Heart left ventricle (tissue), 16 donors: ENCODE results near the gene GNG3. TPM values are rescaled to one million over a fixed set of nuclear protein-coding genes. Genes with fewer than 3 reads are reported as not detected.
"Not testable (repeated sequence)": the region's sequence is repeated elsewhere in the genome, so short reads cannot be mapped to it uniquely, and the experiment has no call there.

Experiments
- ATAC-seq, 4 donors: fragments of 200-7000 bp; cut with Tn5 transposase; one replicate each; pipeline ENCODE4 v1.9.1; 2020 to 2022; ENCODE audit warnings: moderate library complexity in 4 of 4, mild to moderate bottlenecking in 3 of 4, moderate number of reproducible peaks in 1 of 4
- DNase-seq, 5 donors: peaks; one replicate each; pipeline ENCODE4 v3.0.0-alpha.2; 2020
- H3K27ac ChIP-seq, 12 donors: fragments of 200-600 bp; sonication (generic) in 4 of 12; one replicate each; pipeline versions ENCODE4 v1.5.0 to v1.8.0; 2016 to 2022; ENCODE audit warnings: mild to moderate bottlenecking in 2 of 12
- H3K27me3 ChIP-seq, 9 donors: fragments of 200-600 bp; sonication (generic) in 2 of 9; one replicate each; pipeline versions ENCODE4 v1.5.1 to v1.8.0; 2016 to 2022; ENCODE audit warnings: mild to moderate bottlenecking in 3 of 9
- H3K36me3 ChIP-seq, 9 donors: fragments of 200-600 bp; sonication (generic) in 2 of 9; one replicate each; pipeline versions ENCODE4 v1.5.0 to v1.8.0; 2018 to 2022; ENCODE audit warnings: mild to moderate bottlenecking in 2 of 9
- H3K4me1 ChIP-seq, 12 donors: fragments of 200-600 bp; sonication (generic) in 4 of 12; one replicate each; pipeline versions ENCODE4 v1.5.0 to v1.8.0; 2016 to 2022; ENCODE audit warnings: mild to moderate bottlenecking in 3 of 12
- H3K4me3 ChIP-seq, 12 donors: fragments of 200-600 bp; sonication (generic) in 4 of 12; one replicate each; pipeline versions ENCODE4 v1.5.0 to v1.8.0; 2017 to 2022; ENCODE audit warnings: mild to moderate bottlenecking in 9 of 12, moderate library complexity in 4 of 12
- H3K9me3 ChIP-seq, 12 donors: fragments of 200-600 bp; sonication (generic) in 4 of 12; one replicate each; pipeline versions ENCODE4 v1.5.0 to v1.8.0; 2016 to 2022; ENCODE audit warnings: mild to moderate bottlenecking in 1 of 12
- CTCF ChIP-seq, 12 donors: fragments of 200-600 bp; sonication (generic) in 4 of 12; IDR thresholded peaks; one replicate each; pipeline versions ENCODE4 v1.5.0 to v1.8.0; 2018 to 2022; ENCODE audit warnings: antibody characterized with exemption in 12 of 12, mild to moderate bottlenecking in 5 of 12
- POLR2A ChIP-seq, 2 donors: fragments of 450-650 bp; IDR thresholded peaks; one replicate each; pipeline ENCODE4 v1.6.1; 2017; ENCODE audit warnings: antibody characterized with exemption in 2 of 2, mild to moderate bottlenecking in 2 of 2, moderate library complexity in 2 of 2
- WGBS, 4 donors: extraction: QIAGEN DNeasy Blood & Tissue Kit in 2 of 4; methylation state at CpG; one replicate each; pipeline versions ENCODE4 v1.1.5 to v1.1.7; 2013 to 2018; 5-methylcytosine and 5-hydroxymethylcytosine counted together
- intact Hi-C, 10 donors: fragments of 100-400 bp; cut with DNase I; formaldehyde crosslinking; loops; one replicate each; pipeline versions ENCODE4 v1.11.1 to v1.14.2; 2022
- polyA plus RNA-seq, 2 donors: library from polyadenylated mRNA; stranded (reverse); fragments of 200-250 nt; gene quantifications; one replicate each; pipeline ENCODE4 v1.2.3, GENCODE V29; 2013
- total RNA-seq, 9 donors: library from RNA; depleted of rRNA in 2 of 9; stranded (reverse); fragments of >200 nt in 2 of 9; fragmentation: NEBNext Ultra II Directional in 3 of 9; extraction: Animal tissue kit (Norgen Biotek cat#: 25700) in 3 of 9; gene quantifications; one replicate each; pipeline versions ENCODE4 v1.1.0 to v1.2.4, GENCODE V29; 2016 to 2023
- donor health status: ischemic (EF 13 %, LVEDD 7.1; RV severe dilation, severe dysfunction).
- donor health status: healthy with polysubstance abuse.
- donor health status: DM: no; HTN: yes; CAD: no.
- donor health status: DM: no; HTN: no; CAD: no.
- donor health status: ischemic (EF 25% LVEDD 6.9; RV normal size, moderate dysfunction).
- donor health status: ischemic (EF 25% LVEDD 5.7; RV mildly dilated, moderate dysfunction).
- donor health status: healthy.
- donor health status: DM: yes; HTN: yes; CAD: no.
- donor health status: ischemic (EF 35%, LVEDD 5.7; RV mildly dilated, moderate dysfunction).
- donor health status: nonischemic (EF 11% LVEDD 7.7; RV severe dilation, severe dysfunction).
- donor health status: DM: yes; HTN: yes; CAD: no.
- donor health status: PGD.
- donor health status: ischemic (EF 29% LVEDD 5.4; RV normal size, mild dysfunction).
- donor health status: nonischemic (EF 23%, LVEDD 6.1; RV moderate dilation, normal function).

Gene GNG3
- total and polyA plus RNA-seq, 11 donors, result 0.14 to 0.55 (median 0.29) TPM; not detected in 6

DNA sequence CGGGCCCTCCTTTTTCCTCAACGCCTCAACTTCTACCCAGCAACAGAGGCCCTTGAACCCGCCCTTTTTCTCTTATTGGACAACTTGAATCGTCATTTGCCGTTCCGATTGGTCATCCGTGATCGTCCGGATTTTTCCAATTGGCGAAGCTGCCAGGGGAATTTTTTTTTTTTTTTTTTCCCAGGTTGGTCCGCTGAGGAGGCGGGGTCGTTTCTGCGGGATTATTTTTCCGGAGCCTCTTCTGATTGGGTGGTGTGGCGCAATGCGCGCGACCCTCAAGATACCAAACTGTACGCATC lies 20.3 kb downstream of the GNG3 start:
- H3K9me3 ChIP-seq, result no peaks in the 10 kb centered on the region
- H3K27ac ChIP-seq, result peak overlapping the region; percentile 91 to 99 (median 96)
- H3K27me3 ChIP-seq, result no peaks in the 10 kb centered on the region
- ATAC-seq, result peak; percentile 78 to 88 (median 82)
- intact Hi-C loops, result loop anchor here in 5 of 10 donors (1.0 to 10.0 kb wide), 10 partner anchors 17 to 127 kb away; partner anchors contain the start of genes TAF6L (in 2 of the 5) and ZBTB3 (in 1 of the 5)
- TF ChIP-seq POLR2A (IDR thresholded peaks at IDR 0.05) (no peak), CTCF (IDR thresholded peaks at IDR 0.05) (no peak)
- DNase-seq, result peak; percentile 83 to 91 (median 89)
- 0% methylated on average over 20 of the region's 20 CpGs for WGBS, 4 donors
- peaks cover 3 to 63% (median 47%) of the 10 kb centered on the region in 12 donors for H3K4me1 ChIP-seq
- H3K36me3 ChIP-seq, result peaks cover 0 to 36% (median 27%) of the 10 kb centered on the region in 9 donors
- peak overlapping the region; percentile 64 to 98 (median 85) for H3K4me3 ChIP-seq

- intact Hi-C loops, result loop anchor here in 4 of 10 donors (1.0 to 10.0 kb wide), 8 partner anchors 25 to 126 kb away; partner anchors contain the start of genes TAF6L (in 2 of the 4) and ZBTB3 (in 1 of the 4)
- ATAC-seq, result peak; percentile 63 to 80 (median 76)
- Histone ChIP-seq H3K27ac (peak within 1 kb of the TSS; percentile 91 to 99 (median 96)), H3K4me3 (peak within 1 kb of the TSS; percentile 64 to 98 (median 85)), H3K4me1 (peaks cover 3 to 61% (median 51%) of the 10 kb centered on the region in 12 donors), H3K9me3 (no peaks in the 10 kb centered on the region), H3K27me3 (no peaks in the 10 kb centered on the region), H3K36me3 (peaks cover 0 to 36% (median 27%) of the 10 kb centered on the region in 9 donors)
- peak; percentile 88 to 92 (median 90) for DNase-seq
- WGBS, 4 donors, result 0 to 1% (median 1%) methylated on average over 29 of the region's 29 CpGs
- TF ChIP-seq CTCF (IDR thresholded peaks at IDR 0.05) (no peak), POLR2A (IDR thresholded peaks at IDR 0.05) (peak in 1 of 2 donors; percentile 78)
These were observed 20.9 kb downstream of the GNG3 start, which contains the start of gene TTC9C for GRCh38 chr11:62728171-62728988. TTC9C (plus strand) TSS chr11:62728486; CDS start chr11:62728849, 363 bp downstream.

GRCh38 chr11:62730076-62730475 lies 22.6 kb downstream of the GNG3 start:
- intact Hi-C loops, H3K27me3 ChIP-seq, DNase-seq, H3K9me3 ChIP-seq, ATAC-seq: not testable (repeated sequence)
- Histone ChIP-seq H3K27ac (peak overlapping the region in 4 of 12 donors; percentile 93 to 98 (median 97)), H3K36me3 (peaks cover 0 to 45% (median 33%) of the 10 kb centered on the region in 9 donors), H3K4me3 (peak overlapping the region in 10 of 12 donors; percentile 64 to 98 (median 85)), H3K4me1 (peaks cover 3 to 47% (median 38%) of the 10 kb centered on the region in 12 donors)
- 83 to 90% (median 89%) methylated on average over 14 of the region's 14 CpGs for WGBS, 4 donors

DNA sequence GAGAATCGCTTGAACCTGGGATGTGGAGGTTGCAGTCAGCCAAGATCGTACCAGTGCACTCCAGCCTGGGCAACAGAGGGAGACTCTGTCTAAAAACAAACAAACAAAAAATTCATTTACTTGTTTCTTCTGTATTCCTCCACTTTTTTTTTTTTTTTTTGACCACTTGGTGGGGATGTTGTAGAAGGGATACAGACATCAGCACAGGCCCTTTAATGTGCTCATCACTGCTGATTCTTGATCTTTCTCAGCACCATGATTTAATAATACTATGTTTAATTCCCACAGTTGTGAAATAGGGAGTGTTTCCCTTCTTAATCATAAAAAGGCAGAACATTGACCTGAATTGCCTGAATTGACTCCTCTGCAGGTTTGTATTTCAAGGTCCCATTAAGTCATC lies 25.4 kb downstream of the GNG3 start:
- Histone ChIP-seq H3K27ac (no peak overlapping the region), H3K36me3 (peaks cover 0 to 70% (median 61%) of the 10 kb centered on the region in 9 donors), H3K4me3 (no peak overlapping the region), H3K4me1 (peaks cover 3 to 36% (median 26%) of the 10 kb centered on the region in 12 donors), H3K9me3 (no peaks in the 10 kb centered on the region), H3K27me3 (no peaks in the 10 kb centered on the region)
- 79 to 94% (median 84%) methylated on average over 2 of the region's 2 CpGs for WGBS, 4 donors
- TF ChIP-seq CTCF (IDR thresholded peaks at IDR 0.05) (no peak), POLR2A (IDR thresholded peaks at IDR 0.05) (no peak)
- DNase-seq (no peak), ATAC-seq (no peak)
- intact Hi-C loops, result no loop called here
